ENCODE results near the gene PPP2R2B.

GRCh38 chr5:146890731-146891440, 12.3 kb upstream of the PPP2R2B start:
- TF ChIP-seq ZFP30 (CRISPR knock-in tag; IDR thresholded peaks at IDR 0.05) (no peak), POU6F1 (CRISPR knock-in tag; IDR thresholded peaks at IDR 0.05; ENCODE audit: borderline replicate concordance, low read depth) (no peak), ZNF565 (CRISPR knock-in tag; conservative IDR thresholded peaks at IDR 0.05; ENCODE audit: low read depth) (no peak), PATZ1 (CRISPR knock-in tag; IDR thresholded peaks at IDR 0.05; ENCODE audit: borderline replicate concordance) (no peak), BACH2 (CRISPR knock-in tag; IDR thresholded peaks at IDR 0.05; ENCODE audit: borderline replicate concordance) (no peak), RARB (CRISPR knock-in tag; IDR thresholded peaks at IDR 0.05) (no peak), TSHZ2 (CRISPR knock-in tag; IDR thresholded peaks at IDR 0.05) (no peak), SNAI2 (CRISPR knock-in tag; IDR thresholded peaks at IDR 0.05) (no peak)

All from SK-N-SH treated with all-trans-retinoic acid at 6 μM for 48 hours (cell line).